Glomerular visceral epithelial cell (primary cell): ENCODE measurements around the gene BAHD1.

Source experiments
- DNase-seq: peaks from one replicate; pipeline ENCODE4 v3.0.0-alpha.2; 2016; ENCODE audit errors: extremely low spot score

Gene BAHD1

GRCh38 chr15:40424483-40425115 lies 16.2 kb upstream of the BAHD1 start:
- no peak for DNase-seq

- DNase-seq, result no peak
Observed at GRCh38 chr15:40425681-40426080, 15.1 kb upstream of the BAHD1 start.

GRCh38 chr15:40427188-40427587 lies 13.6 kb upstream of the BAHD1 start:
- DNase-seq, result no peak

GRCh38 chr15:40428185-40428584 lies 12.6 kb upstream of the BAHD1 start:
- DNase-seq, result no peak

GRCh38 chr15:40429068-40429710 lies 11.6 kb upstream of the BAHD1 start:
- DNase-seq, result no peak

GRCh38 chr15:40430271-40430805 lies 10.4 kb upstream of the BAHD1 start:
- DNase-seq, result peak; percentile 39

- no peak for DNase-seq
Observed at GRCh38 chr15:40435023-40435709, 5.6 kb upstream of the BAHD1 start.

GRCh38 chr15:40435710-40436089 lies 5.1 kb upstream of the BAHD1 start:
- DNase-seq, result no peak

- no peak for DNase-seq
Observed at GRCh38 chr15:40436116-40436891, 4.4 kb upstream of the BAHD1 start.

GRCh38 chr15:40436892-40437751 lies 3.6 kb upstream of the BAHD1 start:
- DNase-seq, result no peak

GRCh38 chr15:40437752-40438687 lies 2.7 kb upstream of the BAHD1 start:
- no peak for DNase-seq

- no peak for DNase-seq
Observed at GRCh38 chr15:40438712-40439111, 2.0 kb upstream of the BAHD1 start.

- no peak for DNase-seq
Observed at GRCh38 chr15:40439461-40439959, 1.2 kb upstream of the BAHD1 start.

GRCh38 chr15:40439960-40440742 lies 602 bp upstream of the BAHD1 start:
- DNase-seq, result peak; percentile 43

- no peak for DNase-seq
Observed at GRCh38 chr15:40441565-40442531, 1.1 kb downstream of the BAHD1 start.

- DNase-seq, result no peak
Observed at GRCh38 chr15:40443255-40443654, 2.5 kb downstream of the BAHD1 start.

GRCh38 chr15:40443846-40444245 lies 3.1 kb downstream of the BAHD1 start:
- no peak for DNase-seq

- DNase-seq, result no peak
Observed at GRCh38 chr15:40444736-40445135, 4.0 kb downstream of the BAHD1 start.
